Mesothelial cell of epicardium (in vitro differentiated cells): Measurements from ENCODE around the gene PDE4B. TPM values are rescaled to one million over a fixed set of nuclear protein-coding genes. Genes with fewer than 3 reads are reported as not detected.

Source experiments
- DNase-seq, 2 experiments: peaks; one replicate each; pipeline ENCODE4 v3.0.0; 2021; ENCODE audit warnings: low spot score in 2 of 2; ENCODE audit not compliant: unreplicated experiment in 2 of 2
- H3K27ac Mint-ChIP-seq: 2 replicates; pipeline ENCODE4 v1.8.0; 2021; ENCODE audit warnings: mixed read lengths
- H3K27me3 Mint-ChIP-seq: 2 replicates; pipeline ENCODE4 v1.8.0; 2021; ENCODE audit warnings: low read depth, mixed read lengths
- H3K36me3 Mint-ChIP-seq: 2 replicates; pipeline ENCODE4 v1.8.0; 2021; ENCODE audit warnings: mixed read lengths
- H3K4me1 Mint-ChIP-seq: 2 replicates; pipeline ENCODE4 v1.8.0; 2021; ENCODE audit warnings: mixed read lengths
- H3K4me3 Mint-ChIP-seq: 2 replicates; pipeline ENCODE4 v1.8.0; 2021; ENCODE audit warnings: mild to moderate bottlenecking, moderate library complexity, mixed read lengths
- H3K9me3 Mint-ChIP-seq: 2 replicates; pipeline ENCODE4 v1.8.0; 2021; ENCODE audit warnings: mixed read lengths
- total RNA-seq: library from RNA; stranded (reverse); gene quantifications from 3 replicates; pipeline ENCODE4 v1.2.1, GENCODE V29; 2021
- TF ChIP-seq, protein P1 (sequence below): fragments of 200-600 bp; sonication (generic); IDR thresholded peaks from one replicate; pipeline ENCODE4 v1.5.0; 2021; ENCODE audit warnings: antibody characterized with exemption; ENCODE audit not compliant: unreplicated experiment

The PDE4B gene
- total RNA-seq, 1 donor from 2014 or later: 22.3 TPM

DNA sequence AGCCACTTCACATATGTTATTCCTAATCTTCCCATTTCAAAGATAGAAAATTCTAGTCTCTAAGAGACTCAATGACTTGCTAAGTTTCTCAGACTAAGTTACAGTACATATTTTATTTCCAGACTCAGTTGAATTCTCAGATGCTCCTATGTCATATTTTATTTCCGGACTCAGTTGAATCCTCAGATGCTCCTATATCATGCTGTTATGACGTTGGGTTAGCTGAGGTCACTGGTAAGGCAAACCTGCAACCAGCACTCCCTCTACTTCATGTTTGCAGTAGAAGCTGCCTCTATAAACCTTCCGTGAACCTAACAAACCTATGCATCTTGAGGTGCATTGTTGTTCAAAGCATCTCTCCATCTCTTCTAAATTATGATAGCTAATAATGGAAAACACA lies 554.2 kb downstream of the PDE4B start:
- no peak overlapping the region for H3K27ac Mint-ChIP-seq

DNA sequence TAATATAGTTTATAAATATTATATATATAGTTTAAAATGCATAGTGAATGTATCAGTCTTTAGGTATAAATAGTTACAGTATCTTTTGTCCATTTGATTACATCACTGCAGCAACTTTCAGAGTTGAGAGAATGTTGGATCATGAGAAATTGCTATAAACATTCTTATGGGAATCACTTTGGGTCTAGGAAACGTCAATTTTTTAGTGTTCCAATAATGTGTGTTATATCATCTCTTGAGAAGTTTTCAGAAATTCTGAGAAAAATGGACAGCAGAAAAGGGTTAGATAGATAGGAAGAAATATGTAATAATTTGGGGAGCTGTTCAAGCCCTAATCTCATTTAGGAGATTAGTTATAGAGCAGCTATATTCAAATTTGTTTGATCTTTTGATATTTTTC lies 556.1 kb downstream of the PDE4B start:
- peaks cover 49% of the 10 kb centered on the region for H3K4me1 Mint-ChIP-seq
- H3K36me3 Mint-ChIP-seq: peaks cover 3% of the 10 kb centered on the region
- H3K27me3 Mint-ChIP-seq: no peaks in the 10 kb centered on the region
- no peaks in the 10 kb centered on the region for H3K9me3 Mint-ChIP-seq
- H3K4me3 Mint-ChIP-seq: no peak overlapping the region
- TF ChIP-seq, protein P1, sequence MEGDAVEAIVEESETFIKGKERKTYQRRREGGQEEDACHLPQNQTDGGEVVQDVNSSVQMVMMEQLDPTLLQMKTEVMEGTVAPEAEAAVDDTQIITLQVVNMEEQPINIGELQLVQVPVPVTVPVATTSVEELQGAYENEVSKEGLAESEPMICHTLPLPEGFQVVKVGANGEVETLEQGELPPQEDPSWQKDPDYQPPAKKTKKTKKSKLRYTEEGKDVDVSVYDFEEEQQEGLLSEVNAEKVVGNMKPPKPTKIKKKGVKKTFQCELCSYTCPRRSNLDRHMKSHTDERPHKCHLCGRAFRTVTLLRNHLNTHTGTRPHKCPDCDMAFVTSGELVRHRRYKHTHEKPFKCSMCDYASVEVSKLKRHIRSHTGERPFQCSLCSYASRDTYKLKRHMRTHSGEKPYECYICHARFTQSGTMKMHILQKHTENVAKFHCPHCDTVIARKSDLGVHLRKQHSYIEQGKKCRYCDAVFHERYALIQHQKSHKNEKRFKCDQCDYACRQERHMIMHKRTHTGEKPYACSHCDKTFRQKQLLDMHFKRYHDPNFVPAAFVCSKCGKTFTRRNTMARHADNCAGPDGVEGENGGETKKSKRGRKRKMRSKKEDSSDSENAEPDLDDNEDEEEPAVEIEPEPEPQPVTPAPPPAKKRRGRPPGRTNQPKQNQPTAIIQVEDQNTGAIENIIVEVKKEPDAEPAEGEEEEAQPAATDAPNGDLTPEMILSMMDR: no peak
- DNase-seq: no peak
- H3K27ac Mint-ChIP-seq: no peak overlapping the region

More for the DNA sequence above, 554.2 kb downstream of the PDE4B start:
- TF ChIP-seq, protein P1: no peak
- H3K27me3 Mint-ChIP-seq: no peaks in the 10 kb centered on the region
- H3K4me3 Mint-ChIP-seq: no peak overlapping the region
- peaks cover 34% of the 10 kb centered on the region for H3K4me1 Mint-ChIP-seq
- H3K36me3 Mint-ChIP-seq: peaks cover 3% of the 10 kb centered on the region
- H3K9me3 Mint-ChIP-seq: no peaks in the 10 kb centered on the region
- no peak for DNase-seq

DNA sequence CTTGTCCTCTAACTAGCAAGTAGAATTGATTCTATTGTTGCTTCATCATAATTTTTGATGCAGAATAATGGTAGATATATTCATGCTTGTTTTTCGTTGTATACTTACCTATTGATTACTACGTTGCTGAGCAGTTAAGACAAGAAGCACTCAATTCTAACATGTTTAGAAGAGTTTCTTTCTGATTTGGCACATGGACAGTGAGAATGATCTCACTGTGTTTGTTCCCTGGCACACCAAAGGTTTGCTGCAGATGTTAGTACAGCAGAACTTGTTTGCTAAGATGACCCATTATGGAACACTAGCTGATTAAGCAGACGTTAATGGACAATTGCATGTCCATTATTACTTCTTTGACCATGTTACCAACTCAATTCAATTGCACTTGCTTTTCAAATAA lies 556.5 kb downstream of the PDE4B start:
- H3K27ac Mint-ChIP-seq: no peak overlapping the region
- H3K36me3 Mint-ChIP-seq: peaks cover 3% of the 10 kb centered on the region
- no peak overlapping the region for H3K4me3 Mint-ChIP-seq
- H3K9me3 Mint-ChIP-seq: no peaks in the 10 kb centered on the region
- no peaks in the 10 kb centered on the region for H3K27me3 Mint-ChIP-seq
- DNase-seq: no peak
- TF ChIP-seq, protein P1: no peak
- peaks cover 54% of the 10 kb centered on the region for H3K4me1 Mint-ChIP-seq

DNA sequence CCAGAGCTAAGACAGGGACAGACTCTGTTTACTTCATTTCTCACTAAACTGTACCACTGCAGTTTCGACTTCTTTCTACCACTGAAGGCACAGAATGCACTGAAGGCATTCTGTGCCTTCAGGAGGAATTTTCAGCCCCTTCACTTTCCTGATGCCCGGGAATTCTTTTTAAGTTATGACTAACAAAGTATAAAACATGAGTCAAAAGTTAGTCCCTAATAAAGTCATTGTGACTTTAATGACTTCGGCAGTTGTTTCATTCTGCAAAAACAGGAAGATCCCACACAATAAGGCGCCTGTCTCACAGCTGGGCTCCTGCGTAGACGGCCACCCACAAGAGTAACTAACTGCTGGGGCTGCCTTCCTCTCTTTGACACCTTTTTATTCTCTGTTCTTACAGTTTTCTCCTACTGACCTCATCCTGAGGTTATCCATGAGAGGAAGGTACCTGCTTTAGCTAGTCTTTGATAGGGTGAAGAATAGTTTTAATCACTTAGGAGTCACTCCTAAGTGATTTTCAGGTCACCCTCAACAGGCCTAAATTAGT lies 557.4 kb downstream of the PDE4B start:
- Mint-ChIP-seq H3K4me3 (no peak overlapping the region), H3K4me1 (peaks cover 62% of the 10 kb centered on the region), H3K27ac (no peak overlapping the region), H3K9me3 (no peaks in the 10 kb centered on the region), H3K27me3 (no peaks in the 10 kb centered on the region), H3K36me3 (no peaks in the 10 kb centered on the region)
- TF ChIP-seq, protein P1: no peak
- DNase-seq: no peak

DNA sequence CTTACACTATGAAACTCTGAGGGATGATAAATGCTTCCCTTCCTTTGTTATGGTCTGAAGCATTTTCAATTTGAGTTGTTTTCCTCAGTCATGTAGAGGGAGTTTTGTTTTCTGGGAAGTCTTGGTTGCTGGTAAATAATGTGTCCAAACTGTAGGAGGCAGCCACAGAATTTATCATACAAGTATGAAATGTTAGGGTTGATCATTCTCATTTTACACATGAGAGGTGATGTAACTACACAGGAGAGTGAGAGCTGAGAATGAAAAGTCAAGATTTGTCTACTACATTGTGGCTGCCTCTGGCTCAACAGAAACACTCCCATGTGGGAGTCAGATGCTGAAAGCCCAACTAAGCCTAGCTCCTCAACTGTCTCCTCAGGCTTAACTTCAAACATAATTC lies 558.8 kb downstream of the PDE4B start:
- no peak overlapping the region for H3K4me3 Mint-ChIP-seq
- H3K4me1 Mint-ChIP-seq: peaks cover 76% of the 10 kb centered on the region
- H3K36me3 Mint-ChIP-seq: no peaks in the 10 kb centered on the region
- no peaks in the 10 kb centered on the region for H3K27me3 Mint-ChIP-seq
- no peak for DNase-seq
- H3K27ac Mint-ChIP-seq: peak overlapping the region; percentile 90
- TF ChIP-seq, protein P1: no peak
- no peaks in the 10 kb centered on the region for H3K9me3 Mint-ChIP-seq

DNA sequence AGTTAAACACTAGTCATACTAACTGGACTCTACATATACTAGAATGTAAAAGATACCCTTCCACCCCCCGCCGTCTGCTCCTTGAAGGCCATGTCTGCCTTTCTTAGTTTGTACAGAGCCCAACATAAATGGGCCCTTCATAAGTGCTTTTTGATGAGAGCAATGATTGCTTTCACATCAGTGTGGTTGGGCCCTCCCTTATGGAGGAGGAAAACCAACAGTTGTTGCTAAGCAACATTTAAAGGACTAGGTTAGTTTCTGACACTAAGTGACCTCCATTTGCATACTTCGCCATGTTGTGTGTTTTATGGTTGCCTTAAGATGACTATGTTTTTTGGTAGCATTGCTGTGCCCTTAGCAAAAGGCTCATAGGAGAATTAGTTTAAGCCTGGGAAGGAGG lies 559.2 kb downstream of the PDE4B start:
- no peaks in the 10 kb centered on the region for H3K36me3 Mint-ChIP-seq
- H3K4me3 Mint-ChIP-seq: no peak overlapping the region
- H3K27ac Mint-ChIP-seq: peak overlapping the region; percentile 90
- peaks cover 78% of the 10 kb centered on the region for H3K4me1 Mint-ChIP-seq
- no peaks in the 10 kb centered on the region for H3K27me3 Mint-ChIP-seq
- TF ChIP-seq, protein P1: no peak
- no peak for DNase-seq
- no peaks in the 10 kb centered on the region for H3K9me3 Mint-ChIP-seq
